ENCODE measurements around the gene PLCL1.

Gene PLCL1

GRCh38 chr2:198134293-198134955, 330.0 kb downstream of the PLCL1 start:
- TF ChIP-seq CTCF (conservative IDR thresholded peaks at IDR 0.05) (no peak), ZFX (IDR thresholded peaks at IDR 0.05) (no peak)
- no peak overlapping the region for H3K27ac ChIP-seq

- no peak overlapping the region for H3K27ac ChIP-seq
- no peak for TF ChIP-seq CTCF (conservative IDR thresholded peaks at IDR 0.05)
- no peak for TF ChIP-seq ZFX (IDR thresholded peaks at IDR 0.05)
Measured at GRCh38 chr2:198135481-198135934, 331.1 kb downstream of the PLCL1 start.

- TF ChIP-seq CTCF (conservative IDR thresholded peaks at IDR 0.05) (no peak), ZFX (IDR thresholded peaks at IDR 0.05) (no peak)
- H3K27ac ChIP-seq = no peak overlapping the region
Measured at GRCh38 chr2:198136142-198136541, 331.7 kb downstream of the PLCL1 start.

GRCh38 chr2:198137733-198138132, 333.3 kb downstream of the PLCL1 start:
- TF ChIP-seq CTCF (conservative IDR thresholded peaks at IDR 0.05) (peak; percentile 21), ZFX (IDR thresholded peaks at IDR 0.05) (no peak)

GRCh38 chr2:198141726-198142125, 337.3 kb downstream of the PLCL1 start:
- no peak for TF ChIP-seq CTCF (conservative IDR thresholded peaks at IDR 0.05)
- TF ChIP-seq ZFX (IDR thresholded peaks at IDR 0.05) = no peak
- H3K27ac ChIP-seq = no peak overlapping the region

More at GRCh38 chr2:198137733-198138132, 333.3 kb downstream of the PLCL1 start:
- no peak overlapping the region for H3K27ac ChIP-seq

- TF ChIP-seq ZFX (IDR thresholded peaks at IDR 0.05) (no peak), CTCF (conservative IDR thresholded peaks at IDR 0.05) (no peak)
- no peak overlapping the region for H3K27ac ChIP-seq
Measured at GRCh38 chr2:198143156-198143555, 338.8 kb downstream of the PLCL1 start.

GRCh38 chr2:198143793-198144192, 339.4 kb downstream of the PLCL1 start:
- TF ChIP-seq CTCF (conservative IDR thresholded peaks at IDR 0.05) (no peak), ZFX (IDR thresholded peaks at IDR 0.05) (no peak)
- no peak overlapping the region for H3K27ac ChIP-seq
